ENCODE data around the gene ZNF587B.
"Not testable (repeated sequence)": the region's sequence is repeated elsewhere in the genome, so short reads cannot be mapped to it uniquely, and the experiment has no call there.

Gene ZNF587B

GRCh38 chr19:57820599-57820998 lies 9.5 kb upstream of the ZNF587B start:
- no peak for TF ChIP-seq ZFX (IDR thresholded peaks at IDR 0.05; ENCODE audit: borderline replicate concordance)
- no peak for TF ChIP-seq CTCF (IDR thresholded peaks at IDR 0.05)
- peak overlapping the region; percentile 74 for H3K27ac ChIP-seq

- H3K27ac ChIP-seq: 0 out of 2 replicates have a peak overlapping the region, but pooled peaks have one; percentile 86
Measured at GRCh38 chr19:57821095-57821494, 9.0 kb upstream of the ZNF587B start.

GRCh38 chr19:57821501-57821900 lies 8.6 kb upstream of the ZNF587B start:
- H3K27ac ChIP-seq: peak overlapping the region; percentile 86; the same call in 1 of the 2 replicates

DNA sequence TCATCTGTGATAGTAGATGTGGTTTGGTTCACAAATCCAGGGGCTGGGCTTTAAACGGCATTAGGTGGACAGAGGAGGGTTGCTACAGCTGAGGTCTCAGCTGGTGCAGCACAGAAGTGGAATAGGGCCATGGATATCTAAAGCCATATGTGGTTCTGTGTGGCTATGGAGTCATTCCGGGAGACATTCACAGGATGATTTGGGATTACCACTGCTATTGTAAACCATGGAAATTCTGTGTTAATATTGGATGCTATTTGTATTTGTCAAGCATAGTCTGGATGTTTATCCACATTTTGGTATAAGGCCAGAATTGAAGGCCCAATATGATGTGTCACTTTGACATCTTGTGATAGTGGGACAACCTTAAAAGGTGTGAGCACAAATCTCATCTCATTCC lies 6.9 kb upstream of the ZNF587B start:
- H3K27ac ChIP-seq: peak overlapping the region; percentile 86

GRCh38 chr19:57823608-57824007 lies 6.5 kb upstream of the ZNF587B start:
- H3K27ac ChIP-seq: peak overlapping the region; percentile 86

DNA sequence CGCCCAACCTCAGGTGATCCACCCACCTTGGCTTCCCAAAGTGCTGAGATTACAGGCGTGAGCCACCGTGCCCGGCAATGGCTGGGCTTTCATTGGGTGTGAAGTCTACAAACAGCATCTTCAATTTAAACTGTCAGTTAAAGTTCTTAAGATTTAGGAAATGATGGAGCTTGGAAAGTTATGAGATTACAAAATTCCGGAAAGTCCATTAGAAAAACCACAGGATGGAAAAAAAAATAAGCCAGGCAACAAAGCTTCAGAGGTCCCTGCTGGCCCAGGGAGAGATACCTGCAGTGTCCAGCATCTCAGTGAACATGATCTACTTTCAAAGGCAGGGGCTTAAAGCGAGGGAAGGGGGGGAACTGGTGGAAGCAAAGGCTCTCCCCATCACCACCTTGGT lies 4.6 kb upstream of the ZNF587B start:
- TF ChIP-seq CTCF (IDR thresholded peaks at IDR 0.05): no peak
- TF ChIP-seq ZFX (IDR thresholded peaks at IDR 0.05; ENCODE audit: borderline replicate concordance): no peak
- H3K27ac ChIP-seq: no peak overlapping the region

DNA sequence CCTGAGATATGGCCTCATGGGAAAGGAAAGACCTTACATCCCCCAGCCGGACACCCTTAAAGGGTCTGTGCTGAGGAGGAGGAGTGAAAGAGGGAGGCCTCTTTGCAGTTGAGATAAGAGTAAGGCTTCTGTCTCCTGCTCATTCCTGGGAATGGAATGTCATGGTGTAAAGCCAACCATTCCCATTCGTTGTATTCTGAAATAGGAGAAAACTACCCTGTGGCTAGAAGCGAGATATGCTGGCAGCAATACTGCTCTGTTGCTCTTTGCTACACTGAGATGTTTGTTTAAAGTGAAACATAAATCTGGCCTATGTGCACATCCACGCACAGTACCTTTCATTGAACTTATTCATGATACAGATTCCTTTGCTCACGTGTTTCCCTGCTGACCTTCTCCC lies 783 bp upstream of the ZNF587B start:
- no peak overlapping the region for H3K27ac ChIP-seq
- no peak for TF ChIP-seq CTCF (IDR thresholded peaks at IDR 0.05)
- TF ChIP-seq ZFX (IDR thresholded peaks at IDR 0.05; ENCODE audit: borderline replicate concordance): no peak

GRCh38 chr19:57836991-57837390 lies 6.9 kb downstream of the ZNF587B start:
- H3K27ac ChIP-seq: not testable (repeated sequence)

DNA sequence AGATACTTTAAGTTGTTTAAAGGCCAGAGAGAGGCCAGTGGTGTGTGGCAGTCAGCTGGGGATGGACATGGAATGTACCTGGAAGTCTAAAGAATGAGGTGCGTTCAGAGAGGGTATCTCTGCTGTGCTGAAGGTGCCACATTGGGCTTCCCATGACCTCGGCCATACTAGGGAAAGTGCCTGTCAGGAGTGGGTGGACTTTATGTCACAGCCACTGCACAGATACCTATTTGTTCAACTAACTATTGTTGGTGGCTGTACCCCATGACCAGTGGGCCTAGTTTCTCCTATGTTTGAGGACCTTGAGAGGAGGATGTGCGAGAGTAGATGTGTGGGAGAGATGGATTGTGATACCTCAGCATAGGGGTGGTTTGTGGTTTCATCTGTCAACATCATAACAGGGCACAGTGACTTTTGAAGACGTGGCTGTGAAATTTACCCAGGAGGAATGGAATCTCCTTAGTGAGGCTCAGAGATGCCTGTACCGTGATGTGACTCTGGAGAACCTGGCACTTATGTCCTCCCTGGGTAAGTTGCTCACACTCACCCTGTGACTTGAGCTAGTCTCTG lies 8.6 kb downstream of the ZNF587B start:
- H3K27ac ChIP-seq: not testable (repeated sequence)

- no peak for TF ChIP-seq ZFX (IDR thresholded peaks at IDR 0.05; ENCODE audit: borderline replicate concordance)
- no peak for TF ChIP-seq CTCF (IDR thresholded peaks at IDR 0.05)
- no peak overlapping the region for H3K27ac ChIP-seq
Measured at GRCh38 chr19:57841122-57841763, 11.1 kb downstream of the ZNF587B start.

DNA sequence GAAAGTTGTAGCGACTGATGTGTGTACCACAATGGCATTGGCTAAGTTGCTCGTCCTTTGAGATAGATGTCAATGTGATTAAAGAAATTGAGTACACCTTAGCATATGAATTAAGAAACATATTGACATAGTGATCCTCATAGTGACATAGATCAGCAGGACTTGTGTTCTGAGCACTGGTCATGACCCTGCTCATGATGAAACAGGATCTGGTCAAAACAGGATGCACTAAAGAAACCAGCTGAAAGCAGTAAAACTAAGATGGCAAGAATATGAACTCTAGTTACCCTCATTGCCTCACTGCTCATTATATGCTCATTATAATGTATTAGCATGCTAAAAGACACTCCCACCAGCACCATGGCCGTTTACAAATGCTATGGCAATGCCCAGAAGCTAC lies 17.1 kb downstream of the ZNF587B start:
- not testable (repeated sequence) for H3K27ac ChIP-seq

- H3K27ac ChIP-seq: not testable (repeated sequence)
Measured at GRCh38 chr19:57849162-57849665, 19.1 kb downstream of the ZNF587B start.

DNA sequence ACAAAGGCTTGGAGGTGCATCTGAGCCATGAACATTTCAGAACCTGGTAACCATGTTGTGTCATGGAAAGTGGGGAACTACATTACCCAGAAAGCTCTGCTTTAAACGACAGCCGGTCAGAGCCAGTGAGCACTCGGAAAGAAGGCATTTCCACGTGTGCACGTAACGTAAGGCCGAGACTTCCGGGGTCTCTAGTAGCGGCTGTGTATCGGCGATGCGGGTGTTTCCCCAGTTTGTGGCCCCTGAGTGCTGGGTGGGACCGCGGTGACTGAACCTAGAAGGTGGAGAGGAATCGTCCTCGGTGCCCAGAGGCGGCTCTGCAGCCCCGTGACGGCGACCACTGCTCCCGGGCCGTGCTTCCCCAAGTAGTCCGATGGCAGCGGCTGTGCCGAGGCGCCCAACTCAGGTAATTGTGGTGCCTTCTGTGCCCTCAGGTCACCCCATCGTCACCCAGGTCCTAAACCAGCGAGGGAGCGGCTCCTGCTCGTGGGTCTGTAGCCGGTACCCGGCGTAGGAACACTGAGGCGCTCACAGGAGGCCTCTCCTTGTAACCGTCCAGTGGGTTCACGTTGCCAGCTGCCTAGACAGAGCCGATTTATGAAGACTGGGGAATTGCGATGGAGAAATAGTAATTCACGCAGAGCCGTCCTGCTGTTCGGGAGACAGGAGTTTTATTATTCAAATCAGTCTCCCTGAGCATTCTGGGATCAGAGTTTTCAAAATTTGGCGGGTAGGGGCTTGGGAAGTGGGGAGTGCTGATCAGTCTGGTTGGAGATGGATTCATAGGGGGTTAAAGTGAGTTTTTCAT lies 19.8 kb downstream of the ZNF587B start, which contains the start of gene ZNF587:
Gene ZNF587 (plus strand): TSS at position 194 of the 808 bp plus-strand sequence. CDS start 180 bp downstream, at position 374.
- H3K27ac ChIP-seq: not testable (repeated sequence)

Measured in 22Rv1 (cell line).